Mesendoderm (in vitro differentiated cells): ENCODE data around the gene FBXO9. TPM values are rescaled to one million over a fixed set of nuclear protein-coding genes. Genes with fewer than 3 reads are reported as not detected.

Experiments used
- DNase-seq: peaks from one replicate; pipeline ENCODE4 v3.0.0; 2013
- H2AK5ac ChIP-seq: 2 replicates; pipeline ENCODE4 v1.6.1; 2013; ENCODE audit warnings: low read length, inconsistent platforms
- H2BK120ac ChIP-seq: 2 replicates; pipeline ENCODE4 v1.6.1; 2013; ENCODE audit warnings: low read depth, mild to moderate bottlenecking, low read length, moderate library complexity, mixed read lengths
- H2BK15ac ChIP-seq: replicated peaks from 2 replicates; pipeline ENCODE4 v1.6.1; 2013; ENCODE audit warnings: low read depth, mild to moderate bottlenecking, moderate library complexity
- H2BK5ac ChIP-seq: 2 replicates; pipeline ENCODE4 v1.6.1; 2013; ENCODE audit warnings: low read length, inconsistent platforms
- H3K18ac ChIP-seq: 2 replicates; pipeline ENCODE4 v1.6.1; 2013; ENCODE audit warnings: mild to moderate bottlenecking, low read length, mixed read lengths
- H3K23ac ChIP-seq: one replicate; pipeline ENCODE4 v1.6.1; 2013; ENCODE audit warnings: low read length
- H3K27ac ChIP-seq: 2 replicates; pipeline ENCODE4 v1.5.1; 2013; ENCODE audit warnings: low read depth, mild to moderate bottlenecking, inconsistent platforms, low read length, moderate library complexity
- H3K27me3 ChIP-seq: 2 replicates; pipeline ENCODE4 v1.6.1; 2013; ENCODE audit warnings: low read length, control low read depth, mild to moderate bottlenecking, inconsistent platforms; ENCODE audit not compliant: insufficient read depth, poor library complexity
- H3K36me3 ChIP-seq: 2 replicates; pipeline ENCODE4 v1.6.1; 2013; ENCODE audit warnings: low read length, inconsistent platforms; ENCODE audit not compliant: control insufficient read depth, insufficient read depth
- H3K4ac ChIP-seq: one replicate; pipeline ENCODE4 v1.6.1; 2013; ENCODE audit warnings: low read depth, mild to moderate bottlenecking, low read length, moderate library complexity
- H3K4me1 ChIP-seq: 2 replicates; pipeline ENCODE4 v1.6.1; 2013; ENCODE audit warnings: low read depth, low read length, inconsistent platforms; ENCODE audit not compliant: control insufficient read depth
- H3K4me2 ChIP-seq: 2 replicates; pipeline ENCODE4 v1.6.1; 2013; ENCODE audit warnings: low read length
- H3K4me3 ChIP-seq: 2 replicates; pipeline ENCODE4 v1.5.1; 2013; ENCODE audit warnings: mild to moderate bottlenecking, low read length
- H3K56ac ChIP-seq: one replicate; pipeline ENCODE4 v1.6.1; 2013; ENCODE audit warnings: low read length
- H3K79me1 ChIP-seq: 2 replicates; pipeline ENCODE4 v1.6.1; 2013; ENCODE audit warnings: low read length, inconsistent platforms
- H3K79me2 ChIP-seq: 2 replicates; pipeline ENCODE4 v1.6.1; 2013; ENCODE audit warnings: mild to moderate bottlenecking, low read length; ENCODE audit not compliant: control insufficient read depth, insufficient read depth
- H3K9ac ChIP-seq: 2 replicates; pipeline ENCODE4 v1.6.1; 2013; ENCODE audit warnings: low read length, inconsistent platforms
- H4K5ac ChIP-seq: one replicate; pipeline ENCODE4 v1.6.1; 2013; ENCODE audit warnings: low read length
- H4K8ac ChIP-seq: one replicate; pipeline ENCODE4 v1.6.1; 2013; ENCODE audit warnings: low read depth, mild to moderate bottlenecking, control low read depth, low read length, moderate library complexity
- WGBS: extraction: QIAGEN DNeasy Blood & Tissue Kit; methylation state at CpG from one replicate; pipeline ENCODE4 v1.1.7; 2013; ENCODE audit warnings: low lambda C conversion rate, missing lambda C conversion rate; ENCODE audit not compliant: insufficient coverage; ENCODE audit errors: extremely low coverage; 5-methylcytosine and 5-hydroxymethylcytosine counted together
- small RNA-seq: library from polyadenylated mRNA; stranded (forward); fragments of <200 nt; extraction: miRNeasy Mini kit (QIAGEN cat#:217004); gene quantifications from one replicate; pipeline ENCODE3, GENCODE V24; 2013; ENCODE audit not compliant: insufficient read depth

FBXO9 gene

DNA sequence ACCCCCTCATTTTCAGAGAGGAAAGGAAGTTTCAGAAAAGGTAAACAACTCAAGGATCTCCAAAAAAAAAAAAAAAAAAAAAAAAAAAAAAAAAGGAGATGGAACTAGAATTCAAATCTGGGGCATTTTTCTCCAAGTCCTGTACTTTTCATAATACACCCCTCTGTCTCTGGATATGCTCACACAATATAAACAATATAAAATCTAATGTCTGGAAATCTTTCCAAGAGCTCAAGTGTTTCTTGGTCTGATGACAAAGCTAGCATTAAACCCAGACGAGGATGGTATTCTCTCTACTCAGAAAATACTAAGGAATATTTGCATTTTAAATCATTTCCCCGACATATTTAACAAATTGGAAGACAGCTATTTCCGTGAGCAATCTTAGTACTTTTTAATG is 77.6 kb downstream of the FBXO9 start:
- no peak for DNase-seq
- WGBS: no CpG with 5 or more reads among the region's 3 CpGs

DNA sequence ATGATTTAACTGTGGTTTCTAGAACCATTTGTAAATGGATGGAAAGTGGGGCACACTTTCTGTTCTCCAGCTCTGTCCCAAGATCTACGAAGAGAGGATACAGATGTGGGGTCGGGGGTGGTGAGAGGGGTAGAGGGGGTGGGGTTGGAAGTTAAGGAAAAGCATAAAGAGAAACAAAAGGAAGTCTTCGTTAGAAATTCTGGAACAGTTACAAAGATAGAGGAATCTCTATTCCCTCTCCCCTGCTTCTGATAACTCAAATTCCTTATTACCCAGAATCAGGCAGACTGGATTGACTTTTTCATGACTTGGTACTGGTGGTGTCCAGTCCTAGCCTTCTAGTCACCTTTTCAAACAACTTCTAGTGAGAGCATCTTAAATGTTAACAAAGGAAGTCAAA is 78.5 kb downstream of the FBXO9 start:
- H3K4me1 ChIP-seq: peaks cover 3% of the 10 kb centered on the region
- H3K27ac ChIP-seq: no peak overlapping the region
- H3K4me2 ChIP-seq: no peak overlapping the region
- H3K23ac ChIP-seq: no peak overlapping the region
- no peaks in the 10 kb centered on the region for H3K79me1 ChIP-seq
- no peak overlapping the region for H3K56ac ChIP-seq
- no peak overlapping the region for H3K4me3 ChIP-seq
- H3K18ac ChIP-seq: no peak overlapping the region
- H2BK15ac ChIP-seq: no peak overlapping the region
- H3K4ac ChIP-seq: no peak overlapping the region
- H3K79me2 ChIP-seq: no peaks in the 10 kb centered on the region
- H3K36me3 ChIP-seq: no peaks in the 10 kb centered on the region
- H3K9ac ChIP-seq: no peak overlapping the region
- H2AK5ac ChIP-seq: no peak overlapping the region
- no peak overlapping the region for H4K5ac ChIP-seq
- no peak overlapping the region for H2BK120ac ChIP-seq
- no peaks in the 10 kb centered on the region for H3K27me3 ChIP-seq
- no peak for DNase-seq
- WGBS: no CpG with 5 or more reads among the region's 3 CpGs
- H4K8ac ChIP-seq: no peak overlapping the region
- H2BK5ac ChIP-seq: no peak overlapping the region

More for the DNA sequence above, 77.6 kb downstream of the FBXO9 start:
- no peaks in the 10 kb centered on the region for H3K79me2 ChIP-seq
- H2BK15ac ChIP-seq: no peak overlapping the region
- H4K5ac ChIP-seq: no peak overlapping the region
- H2BK5ac ChIP-seq: no peak overlapping the region
- no peaks in the 10 kb centered on the region for H3K36me3 ChIP-seq
- no peak overlapping the region for H3K56ac ChIP-seq
- peaks cover 3% of the 10 kb centered on the region for H3K4me1 ChIP-seq
- no peaks in the 10 kb centered on the region for H3K27me3 ChIP-seq
- no peak overlapping the region for H3K9ac ChIP-seq
- no peak overlapping the region for H3K4ac ChIP-seq
- H4K8ac ChIP-seq: no peak overlapping the region
- no peak overlapping the region for H3K4me2 ChIP-seq
- H2AK5ac ChIP-seq: no peak overlapping the region
- H3K18ac ChIP-seq: no peak overlapping the region
- no peak overlapping the region for H3K23ac ChIP-seq
- no peak overlapping the region for H2BK120ac ChIP-seq
- no peaks in the 10 kb centered on the region for H3K79me1 ChIP-seq
- H3K27ac ChIP-seq: no peak overlapping the region
- no peak overlapping the region for H3K4me3 ChIP-seq

DNA sequence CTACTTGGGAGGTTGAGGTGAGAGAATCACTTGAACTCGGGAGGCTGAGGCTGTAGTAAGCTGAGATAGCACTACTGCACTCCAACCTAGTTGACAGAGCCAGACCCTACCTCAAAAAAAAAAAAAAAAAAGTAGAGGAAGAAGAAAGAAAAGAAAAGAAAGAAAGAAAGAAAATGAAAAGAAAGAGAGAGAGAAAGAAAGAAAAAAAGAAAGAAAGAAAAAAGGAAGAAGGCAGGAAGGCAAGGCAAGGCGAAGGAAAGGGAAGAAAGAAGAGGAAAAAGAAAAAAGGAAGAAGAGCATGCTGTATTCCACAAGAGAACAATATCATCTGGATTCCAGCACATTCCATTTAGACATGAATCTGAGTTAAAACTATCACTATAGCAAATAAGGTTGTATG is 79.6 kb downstream of the FBXO9 start:
- no peaks in the 10 kb centered on the region for H3K79me1 ChIP-seq
- no peak overlapping the region for H2BK120ac ChIP-seq
- no peak overlapping the region for H2BK5ac ChIP-seq

DNA sequence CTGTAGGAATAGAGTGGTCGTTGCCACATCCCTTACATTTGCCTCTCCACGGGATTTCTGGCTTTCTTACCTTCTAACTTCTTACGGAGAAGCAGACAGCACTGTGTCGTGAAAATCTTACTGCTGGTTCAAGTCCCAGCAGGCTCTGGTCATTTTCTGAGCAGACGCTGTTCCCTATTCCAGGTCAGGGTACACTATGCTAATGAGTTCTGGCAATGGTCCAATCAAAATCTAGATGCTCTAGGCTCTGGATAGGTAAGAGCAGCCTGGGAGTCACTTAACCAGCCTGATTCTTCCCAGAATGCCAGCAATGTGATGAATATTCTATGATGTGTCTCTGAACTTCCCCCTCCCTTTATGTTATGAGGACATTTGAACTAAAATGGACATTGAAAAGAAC is 83.5 kb downstream of the FBXO9 start, which contains the start of gene GCM1:
Gene GCM1 (minus strand): TSS at position 158 of the 400 bp plus-strand sequence. CDS start 3,209 bp downstream, outside the sequence.
- H3K9ac ChIP-seq: no peak within 1 kb of the TSS
- no peak for DNase-seq
- no peak within 1 kb of the TSS for H3K4me3 ChIP-seq
- H3K79me2 ChIP-seq: no peaks in the 10 kb centered on the region
- no peak within 1 kb of the TSS for H3K27ac ChIP-seq
- H3K4ac ChIP-seq: no peak within 1 kb of the TSS
- no CpG with 5 or more reads among the region's 5 CpGs for WGBS
- no peak within 1 kb of the TSS for H2AK5ac ChIP-seq
- H3K4me1 ChIP-seq: peaks cover 3% of the 10 kb centered on the region
- H3K23ac ChIP-seq: no peak within 1 kb of the TSS
- H4K5ac ChIP-seq: no peak within 1 kb of the TSS
- no peak within 1 kb of the TSS for H3K56ac ChIP-seq
- H2BK15ac ChIP-seq: no peak within 1 kb of the TSS
- no peak within 1 kb of the TSS for H4K8ac ChIP-seq
- H3K18ac ChIP-seq: no peak within 1 kb of the TSS
- H3K4me2 ChIP-seq: no peak within 1 kb of the TSS
- H3K36me3 ChIP-seq: no peaks in the 10 kb centered on the region
- H2BK120ac ChIP-seq: no peak within 1 kb of the TSS
- H3K79me1 ChIP-seq: no peaks in the 10 kb centered on the region
- no peaks in the 10 kb centered on the region for H3K27me3 ChIP-seq
- no peak within 1 kb of the TSS for H2BK5ac ChIP-seq

More for the DNA sequence above, 79.6 kb downstream of the FBXO9 start:
- Histone ChIP-seq H4K8ac (no peak overlapping the region), H3K9ac (no peak overlapping the region), H3K79me2 (no peaks in the 10 kb centered on the region), H3K4me1 (peaks cover 3% of the 10 kb centered on the region), H3K36me3 (no peaks in the 10 kb centered on the region), H3K4me3 (no peak overlapping the region), H3K18ac (no peak overlapping the region), H3K23ac (no peak overlapping the region), H4K5ac (no peak overlapping the region), H2AK5ac (no peak overlapping the region), H3K4ac (peak overlapping the region; percentile 43), H3K27ac (no peak overlapping the region), H3K56ac (no peak overlapping the region), H3K27me3 (no peaks in the 10 kb centered on the region), H3K4me2 (no peak overlapping the region), H2BK15ac (no peak overlapping the region)
- DNase-seq: no peak
- no CpG with 5 or more reads among the region's 2 CpGs for whole genome bisulfite sequencing

Small RNA genes within 50 kb of the gene (small RNA-seq; reads per million reads assigned to genes)
- gene RN7SL244P: not detected
